ENCODE results near the gene DAPK1.

- no peak for TF ChIP-seq CTCF (IDR thresholded peaks at IDR 0.05)
- no peak for TF ChIP-seq POLR2A (IDR thresholded peaks at IDR 0.05)
These were observed 130.7 kb downstream of the DAPK1 start for GRCh38 chr9:87628346-87628745.
